ENCODE results near the gene FKBP1A. TPM values are rescaled to one million over a fixed set of nuclear protein-coding genes. Genes with fewer than 3 reads are reported as not detected.

FKBP1A gene
- total and polyA plus RNA-seq, 9 of the 15 experiments (the other 6 are each of a cell fraction or from before 2014, with no cell fraction given), result 48.8 to 502 (median 89.6) TPM

- Histone ChIP-seq H3K4me1 (replicated peaks in 1 of 2; ENCODE audit: control insufficient read depth in 2 of 2, insufficient read depth in 2 of 2, low read length in 2 of 2) (peaks cover 7 to 29% of the 10 kb centered on the region in 2 experiments; a peak in 3 of 5 replicates), H4K20me1 (replicated peaks; ENCODE audit: control insufficient read depth, insufficient read depth, low read length) (no peaks in the 10 kb centered on the region), H3K4me2 (ENCODE audit: insufficient read depth, low read length) (no peak overlapping the region), H3K27ac (ENCODE audit: extremely low read depth, low read depth, low read length) (no peak overlapping the region), H3K9me1 (ENCODE audit: control insufficient read depth, insufficient read depth, low read length) (no peaks in the 10 kb centered on the region), H3K4me3 (no peak overlapping the region), H3K36me3 (ENCODE audit: control insufficient read depth, insufficient read depth, low read length) (no peaks in the 10 kb centered on the region), H3K9ac (ENCODE audit: insufficient read depth in 1 of 2, low read depth in 2 of 2, low read length in 2 of 2) (peak overlapping the region in 1 of 2 experiments; percentile 9; a peak in 1 of 4 replicates), H3K79me2 (ENCODE audit: control insufficient read depth, insufficient read depth, low read length) (no peaks in the 10 kb centered on the region), H2AFZ (ENCODE audit: low read depth, low read length) (no peak overlapping the region), H3K9me3 (replicated peaks; ENCODE audit: control insufficient read depth, insufficient read depth, low read depth, low read length) (no peaks in the 10 kb centered on the region), H3K27me3 (ENCODE audit: control insufficient read depth in 2 of 2, insufficient read depth in 2 of 2, low read length in 2 of 2) (no peaks in the 10 kb centered on the region)
- ATAC-seq (no peak), DNase-seq (ENCODE audit: extremely low read depth in 1 of 4, low spot score in 3 of 4) (no peak), FAIRE-seq (no peak)
- ChIA-PET POLR2A (interaction anchor here (0.8 kb wide), 1 partner anchor 47 kb away, joined by 3 read pairs; no protein-coding TSS in a partner anchor), CTCF (ENCODE audit: low intra/inter-chr PET ratio) (interaction anchor here (0.6 kb wide), 1 partner anchor 241 kb away, joined by 3 read pairs; no protein-coding TSS in a partner anchor)
- TF ChIP-seq HCFC1 (IDR thresholded peaks at IDR 0.05; ENCODE audit: low read depth, low read length) (no peak), RBM39 (optimal IDR thresholded peaks at IDR 0.05; ENCODE audit: low read depth, low read length) (no peak), HMGN3 (IDR thresholded peaks at IDR 0.05; ENCODE audit: borderline replicate concordance, extremely low read depth, insufficient read length, low read depth, low read length) (no peak), MEF2A (IDR thresholded peaks at IDR 0.05; ENCODE audit: control insufficient read depth, low read depth, low read length) (no peak), RFX1 (IDR thresholded peaks at IDR 0.05) (no peak), MEIS2 (IDR thresholded peaks at IDR 0.05; ENCODE audit: partially characterized antibody) (no peak), PYGO2 (tag; IDR thresholded peaks at IDR 0.05) (no peak), ZNF551 (CRISPR knock-in tag; IDR thresholded peaks at IDR 0.05) (no peak)
- in situ Hi-C loops (cut with MboI) (no loop called here), intact Hi-C loops (cut with micrococcal nuclease) (no loop called here)
- WGBS (ENCODE audit: insufficient coverage, low coverage, missing lambda C conversion rate), result 31% methylated on average over 3 of the region's 4 CpGs
- no TSS peak for BruUV-seq (replicated peaks)
These were observed 33.5 kb upstream of the FKBP1A start for GRCh38 chr20:1426231-1426849.

Measured in K562 (cell line).